Activated naive CD4-positive, alpha-beta T cell treated with Interleukin-2 at 50 U/mL for 16 hours (primary cell): ENCODE data around the gene BACH2.
A peak's percentile ranks its signal among the peaks of the same experiment; 100 is the strongest.
"Not testable (repeated sequence)": the region's sequence is repeated elsewhere in the genome, so short reads cannot be mapped to it uniquely, and the experiment has no call there.

ENCODE experiments used
- DNase-seq: peaks from one replicate; pipeline ENCODE4 v3.0.0-alpha.2; 2020

BACH2 gene

GRCh38 chr6:90233213-90233612 lies 63.4 kb downstream of the BACH2 start:
- DNase-seq: no peak

- no peak for DNase-seq
These were observed 64.8 kb downstream of the BACH2 start for GRCh38 chr6:90231798-90232197.

DNA sequence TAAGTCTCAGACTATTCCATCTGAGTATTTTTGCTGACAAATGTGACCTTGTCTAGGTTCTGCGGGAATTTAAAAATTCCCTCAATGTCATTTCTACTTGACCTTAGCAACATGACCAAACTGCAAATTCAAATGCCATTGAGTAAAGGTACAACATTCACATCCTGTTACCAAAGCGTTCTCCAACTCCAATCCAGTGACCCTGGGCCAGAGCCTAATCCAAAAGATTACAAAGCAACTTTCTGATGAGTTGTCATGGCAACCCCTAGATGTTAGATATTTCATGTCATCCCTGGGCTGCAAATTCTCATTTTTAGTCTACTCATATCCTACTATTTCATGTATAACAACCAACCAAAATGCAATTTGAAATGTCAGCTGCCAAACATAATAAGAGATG lies 65.3 kb downstream of the BACH2 start:
- DNase-seq: no peak

DNA sequence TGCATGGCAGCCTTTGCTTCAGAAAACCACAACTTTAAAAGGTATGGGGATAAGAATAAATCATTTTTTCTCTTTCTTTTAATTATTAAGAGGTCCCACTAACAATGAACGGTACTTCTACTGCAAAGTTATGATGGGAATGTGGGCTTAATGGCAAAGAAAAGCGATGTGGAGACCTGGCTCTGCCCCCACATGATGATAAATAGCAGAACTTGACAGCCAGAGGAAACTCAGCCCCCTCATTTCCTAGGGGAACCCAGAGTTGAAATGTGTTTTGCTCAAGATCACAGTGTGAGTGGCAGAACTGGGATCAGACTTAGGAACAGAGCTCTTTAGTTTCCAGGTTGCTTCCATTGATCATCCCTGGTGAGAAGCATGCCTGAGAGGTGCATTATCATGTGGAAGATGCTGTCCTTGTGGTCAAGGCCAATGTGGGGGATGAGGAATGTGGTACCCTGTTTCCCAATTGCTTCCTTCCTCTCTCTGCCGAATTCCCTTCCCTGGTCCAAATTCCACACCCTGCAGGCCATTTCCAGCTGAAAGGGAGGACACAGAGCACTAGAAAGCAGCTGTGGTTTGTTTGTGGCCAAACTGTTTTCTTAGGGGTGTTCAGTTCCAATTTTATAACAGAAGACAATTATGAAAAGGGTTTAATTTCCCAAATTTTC lies 66.0 kb downstream of the BACH2 start:
- no peak for DNase-seq

- no peak for DNase-seq
These were observed 67.2 kb downstream of the BACH2 start for GRCh38 chr6:90229331-90230010.

- no peak for DNase-seq
These were observed 69.0 kb downstream of the BACH2 start for GRCh38 chr6:90227673-90228072.

DNA sequence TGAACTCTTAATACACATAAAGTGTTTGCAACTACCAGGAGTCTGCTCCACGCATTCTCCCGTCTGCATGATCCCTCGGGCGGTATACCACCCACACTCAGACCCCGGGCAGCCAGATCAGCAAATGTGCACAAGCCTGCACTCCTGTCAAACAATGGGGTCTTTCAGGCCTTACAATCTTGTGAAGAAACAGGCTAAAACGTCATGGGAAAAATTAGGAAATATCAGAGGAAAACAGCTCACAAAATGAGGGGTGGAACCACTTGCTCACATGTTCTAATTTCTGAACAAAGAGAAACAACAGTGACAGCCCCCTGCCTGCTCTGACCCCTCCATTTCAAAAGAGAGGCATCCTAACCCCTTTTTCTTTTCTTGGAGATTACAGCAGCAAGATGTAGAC lies 69.4 kb downstream of the BACH2 start:
- DNase-seq: no peak

- no peak for DNase-seq
These were observed 70.4 kb downstream of the BACH2 start for GRCh38 chr6:90226257-90226656.

- no peak for DNase-seq
These were observed 72.4 kb downstream of the BACH2 start for GRCh38 chr6:90224196-90224595.

DNA sequence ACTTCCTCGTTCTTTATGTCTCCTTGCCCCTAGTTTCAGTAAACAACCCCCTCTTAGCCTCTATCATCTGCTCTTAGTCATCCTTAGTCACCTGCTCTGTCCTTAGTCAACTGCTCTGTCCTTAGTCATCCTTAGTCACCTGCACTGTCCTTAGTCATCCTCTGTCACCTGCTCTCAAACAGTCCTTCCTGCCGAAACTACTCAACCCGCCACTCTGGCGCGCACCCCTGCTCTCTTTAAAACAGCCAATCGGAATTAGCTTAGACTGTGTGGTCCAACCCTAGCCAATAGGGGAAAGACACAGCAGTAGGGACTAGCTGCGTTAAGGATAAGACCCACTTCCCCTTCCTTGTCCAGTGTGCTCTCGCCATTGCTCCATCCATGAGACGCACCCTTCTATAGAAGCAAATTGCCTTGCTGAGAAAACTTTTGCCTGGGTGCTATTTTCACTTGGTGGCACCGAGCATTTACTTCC lies 73.9 kb downstream of the BACH2 start:
- peak; percentile 54 for DNase-seq

GRCh38 chr6:90222008-90222407 lies 74.6 kb downstream of the BACH2 start:
- no peak for DNase-seq

DNA sequence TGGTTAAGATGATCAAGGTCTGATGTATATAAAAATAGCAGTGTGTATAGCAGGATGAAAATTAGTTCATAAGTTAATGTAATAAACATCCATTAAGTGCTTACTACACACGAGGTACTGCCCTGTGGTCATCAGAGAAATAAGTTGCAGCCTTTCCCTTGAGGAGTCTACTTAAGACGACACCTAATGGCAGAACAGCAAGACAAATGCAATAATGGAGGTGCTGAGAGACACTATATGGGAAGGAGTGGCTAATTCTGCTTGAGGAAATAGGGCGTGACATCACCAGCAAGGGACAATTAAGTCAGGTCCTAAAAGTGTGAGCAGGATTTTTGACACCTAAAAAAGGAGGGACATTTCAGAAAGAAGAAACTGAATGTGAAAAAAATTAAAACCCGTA lies 75.2 kb downstream of the BACH2 start:
- DNase-seq: no peak

DNA sequence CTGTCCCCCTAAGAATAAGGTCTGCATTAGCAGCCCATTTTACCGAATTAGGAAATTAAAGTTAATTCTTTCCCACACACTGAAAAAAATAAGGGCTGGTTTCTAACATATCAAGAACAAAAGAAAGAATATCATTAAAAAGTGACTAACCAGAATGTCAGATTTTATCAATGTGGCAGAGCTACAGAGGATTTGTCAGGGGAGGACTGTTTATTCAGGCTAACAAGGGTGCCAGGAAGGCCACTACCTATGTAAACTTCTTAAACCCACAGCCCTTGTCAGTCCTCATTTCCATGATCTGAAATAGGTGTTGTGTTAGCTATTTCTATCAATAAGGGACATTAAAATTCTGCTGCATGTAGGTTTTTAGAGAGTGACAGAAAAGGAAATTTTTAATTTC lies 76.4 kb downstream of the BACH2 start:
- DNase-seq: no peak

GRCh38 chr6:90219209-90219985 lies 77.2 kb downstream of the BACH2 start:
- no peak for DNase-seq

GRCh38 chr6:90218959-90219208 lies 77.8 kb downstream of the BACH2 start:
- DNase-seq: no peak

DNA sequence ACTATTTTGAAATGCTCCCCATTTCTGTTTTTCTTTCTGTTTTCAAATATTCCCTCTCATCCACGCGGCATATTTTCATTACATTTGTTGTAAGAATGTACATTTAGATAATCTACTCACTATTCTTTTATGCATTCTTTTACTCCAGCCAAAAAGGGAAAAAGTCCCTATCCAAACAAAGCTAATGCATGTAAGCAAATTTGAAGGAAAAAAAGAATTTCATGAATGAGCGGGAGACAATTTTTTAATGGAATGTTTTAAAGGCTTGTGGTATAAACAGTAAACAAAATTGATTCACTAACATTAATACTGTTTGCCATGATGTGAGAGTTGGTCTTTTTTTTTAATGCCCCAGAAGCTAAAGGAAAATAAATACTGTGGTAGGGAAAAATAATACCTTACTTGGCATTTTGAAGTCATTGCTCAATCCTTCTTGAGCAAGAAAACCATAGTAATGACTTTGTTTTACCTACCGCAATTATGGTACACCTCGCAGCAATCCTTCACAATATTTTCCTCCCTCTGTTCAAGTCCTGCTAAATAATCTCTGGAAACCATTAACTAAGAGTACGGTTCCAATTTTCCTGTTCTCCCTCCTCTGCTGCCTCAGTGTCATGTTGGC lies 79.0 kb downstream of the BACH2 start:
- no peak for DNase-seq

DNA sequence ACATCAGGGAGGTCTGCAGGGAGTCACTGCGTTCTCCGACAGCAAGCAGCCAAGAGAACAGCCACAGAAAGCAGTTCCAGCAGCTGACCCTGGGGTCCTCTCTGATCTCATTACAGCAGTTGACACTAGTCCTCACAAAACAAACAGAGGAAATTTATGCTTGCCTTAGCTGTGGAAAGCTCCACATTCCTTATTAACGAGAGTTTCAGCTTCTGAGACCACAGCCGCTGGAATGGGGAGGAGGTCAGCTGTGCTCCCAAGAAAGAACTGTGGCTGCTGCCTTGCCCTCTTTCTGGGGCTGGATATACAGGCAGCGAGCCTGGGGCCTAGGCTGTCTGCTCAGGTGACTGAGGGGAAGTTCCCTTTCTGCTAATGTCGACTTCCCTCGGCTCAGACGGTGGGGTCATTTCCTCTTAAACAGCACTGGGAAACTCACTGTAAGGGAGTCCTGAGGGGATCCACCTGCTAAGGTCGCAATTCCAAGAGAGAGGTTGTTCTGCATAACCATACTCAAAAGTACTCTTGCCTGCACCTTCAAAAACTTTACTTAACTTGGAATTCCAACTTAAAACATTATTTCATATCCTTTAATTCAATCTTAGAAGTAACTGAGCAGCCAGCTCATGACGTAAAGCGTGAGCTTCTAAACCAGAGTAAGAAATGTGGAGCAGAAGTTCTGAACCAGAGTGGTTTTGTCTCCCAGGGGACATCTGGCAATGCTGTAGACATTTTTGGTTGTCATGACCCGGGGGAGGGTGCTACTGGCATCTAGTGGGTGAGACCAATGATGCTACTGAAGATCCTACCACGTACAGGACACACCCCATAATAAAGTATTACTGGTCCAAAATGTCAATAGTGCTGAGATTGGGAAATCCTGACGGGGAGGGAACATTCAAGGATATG lies 80.3 kb downstream of the BACH2 start:
- no peak for DNase-seq

- no peak for DNase-seq
These were observed 81.7 kb downstream of the BACH2 start for GRCh38 chr6:90214966-90215365.

DNA sequence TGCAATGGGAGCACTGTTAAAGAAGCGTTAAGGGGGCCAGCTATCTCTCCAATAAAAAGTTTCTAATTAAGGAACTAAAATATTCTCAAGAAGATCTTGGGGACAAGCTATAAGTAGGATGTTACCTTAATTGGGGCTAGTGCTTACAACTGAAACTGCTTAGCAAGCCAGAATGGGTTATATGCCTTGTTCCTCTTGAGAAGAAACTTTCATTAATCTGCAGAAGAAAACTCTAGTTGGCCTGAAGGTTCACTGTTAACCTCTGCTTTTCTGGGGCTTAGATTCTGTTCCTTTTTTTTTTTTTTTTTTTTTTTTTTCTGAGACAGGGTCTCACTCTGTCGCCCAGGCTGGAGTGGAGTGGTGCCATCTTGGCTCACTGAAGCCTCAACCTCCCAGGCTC lies 82.2 kb downstream of the BACH2 start:
- DNase-seq: no peak

DNA sequence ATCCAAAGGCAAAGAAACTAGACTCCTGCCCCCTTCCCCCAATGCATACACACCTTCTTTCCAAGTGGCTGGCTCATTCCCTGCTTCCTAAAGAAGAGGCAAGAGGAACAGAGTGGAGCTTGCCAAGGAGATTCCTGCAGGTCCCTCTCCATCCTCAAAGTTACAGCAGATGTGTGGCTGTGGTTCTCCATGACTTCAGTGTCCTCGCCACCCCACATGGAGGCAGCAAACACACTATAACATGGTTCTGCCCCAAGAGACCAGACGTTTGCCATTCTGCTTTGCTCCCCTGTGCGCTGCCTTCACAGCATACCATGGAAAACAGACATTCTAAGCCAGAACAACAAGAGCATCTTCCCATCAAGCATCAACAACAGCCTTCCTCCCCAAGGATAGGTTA lies 84.4 kb downstream of the BACH2 start:
- DNase-seq: no peak

DNA sequence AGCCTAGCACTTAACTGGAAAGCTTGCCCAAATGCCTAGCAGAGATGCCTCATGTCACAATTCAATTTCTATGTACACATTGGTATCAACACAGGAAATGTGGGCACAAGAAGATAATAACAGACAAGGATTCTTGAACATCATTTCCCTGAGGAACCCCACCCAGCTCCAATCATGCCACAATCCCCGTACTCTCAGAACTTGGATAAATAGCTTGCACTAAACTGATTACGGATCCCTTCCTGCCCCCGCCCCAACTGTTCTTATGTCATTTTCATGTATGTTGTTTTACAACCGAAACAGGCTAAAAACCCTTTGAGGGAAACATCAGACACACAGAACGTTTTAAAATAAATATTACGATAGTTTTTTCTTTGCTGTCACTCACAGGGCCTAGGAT lies 87.1 kb downstream of the BACH2 start:
- DNase-seq: no peak

GRCh38 chr6:90208690-90209089 lies 88.0 kb downstream of the BACH2 start:
- DNase-seq: not testable (repeated sequence)
